OCI-LY7 (cell line): ENCODE measurements around the gene SOX12. TPM values are rescaled to one million over a fixed set of nuclear protein-coding genes. Genes with fewer than 3 reads are reported as not detected.
A peak's percentile ranks its signal among the peaks of the same experiment; 100 is the strongest.

Source experiments
- BruUV-seq: library from RNA; stranded (reverse); fragments of 400-500 nt; replicated peaks from 2 replicates; lab custom pipeline; 2021; lab: Mats Ljungman, UMichigan
- CTCF ChIA-PET: fragments of 300-600 bp; sonication (Branson Sonifier 250); formaldehyde crosslinking; loops from one replicate; lab custom pipeline; 2022; ENCODE audit warnings: antibody characterized with exemption; ENCODE audit not compliant: unreplicated experiment; lab: Charles Lee
- POLR2A ChIA-PET: fragments of 300-600 bp; sonication (Branson Sonifier 250); formaldehyde crosslinking; loops from one replicate; lab custom pipeline; 2022; ENCODE audit warnings: antibody characterized with exemption; lab: Charles Lee
- DNase-seq: peaks from one replicate; pipeline ENCODE4 v3.0.0-alpha.2; 2015; ENCODE audit warnings: low spot score
- H2AFZ ChIP-seq: fragments of 200-600 bp; sonication (generic), shearing (Covaris generic); 2 replicates; pipeline ENCODE4 v1.6.1; 2014; ENCODE audit warnings: mild to moderate bottlenecking, antibody characterized with exemption, low read length, moderate library complexity
- H3K27ac ChIP-seq: fragments of 200-600 bp; sonication (generic); 2 replicates; pipeline ENCODE4 v1.5.1; 2014; ENCODE audit warnings: mixed run types, low read depth, mild to moderate bottlenecking, moderate library complexity, low read length, inconsistent platforms; ENCODE audit not compliant: poor library complexity, severe bottlenecking
- H3K36me3 ChIP-seq: fragments of 200-600 bp; sonication (generic); 2 replicates; pipeline ENCODE4 v1.6.1; 2014; ENCODE audit warnings: mild to moderate bottlenecking, antibody characterized with exemption, low read length, moderate library complexity, mixed read lengths; ENCODE audit not compliant: insufficient read depth
- H3K4me1 ChIP-seq: fragments of 200-600 bp; sonication (generic); 2 replicates; pipeline ENCODE4 v1.5.1; 2014; ENCODE audit warnings: mild to moderate bottlenecking, low read length; ENCODE audit not compliant: insufficient read depth, poor library complexity, severe bottlenecking
- H3K4me2 ChIP-seq: fragments of 200-600 bp; sonication (generic); 2 replicates; pipeline ENCODE4 v1.6.1; 2014; ENCODE audit warnings: mild to moderate bottlenecking, low read length
- H3K4me3 ChIP-seq: fragments of 200-600 bp; sonication (generic); 2 replicates; pipeline ENCODE4 v1.5.1; 2014; ENCODE audit warnings: mild to moderate bottlenecking, low read depth, low read length; ENCODE audit not compliant: poor library complexity, severe bottlenecking
- H3K79me2 ChIP-seq: fragments of 200-600 bp; sonication (generic); 2 replicates; pipeline ENCODE4 v1.6.1; 2016; ENCODE audit warnings: low read depth, mild to moderate bottlenecking, low read length, moderate library complexity, mixed read lengths; ENCODE audit not compliant: insufficient read depth
- H3K9me2 ChIP-seq: fragments of 200-600 bp; sonication (generic); 2 replicates; pipeline ENCODE4 v1.6.1; 2016; ENCODE audit warnings: mild to moderate bottlenecking, low read length, mixed read lengths; ENCODE audit not compliant: insufficient read depth
- H3K9me3 ChIP-seq: fragments of 200-600 bp; sonication (generic); 2 replicates; pipeline ENCODE4 v1.6.1; 2014; ENCODE audit warnings: mild to moderate bottlenecking, mixed run types, low read length, mixed read lengths
- H4K20me1 ChIP-seq: fragments of 200-600 bp; sonication (generic); 2 replicates; pipeline ENCODE4 v1.6.1; 2014; ENCODE audit warnings: mild to moderate bottlenecking, antibody characterized with exemption, low read length, moderate library complexity, mixed read lengths; ENCODE audit not compliant: insufficient read depth
- CTCF ChIP-seq: fragments of 200-600 bp; sonication (generic); conservative IDR thresholded peaks from 2 replicates; pipeline ENCODE4 v1.5.1; 2014; ENCODE audit warnings: mild to moderate bottlenecking, antibody characterized with exemption, low read length, moderate library complexity, mixed read lengths
- EZH2phosphoT487 ChIP-seq: fragments of 200-600 bp; sonication (generic); IDR thresholded peaks from 2 replicates; pipeline ENCODE4 v1.6.1; 2018; ENCODE audit warnings: low read depth, borderline replicate concordance, mild to moderate bottlenecking, mixed run types, antibody characterized with exemption, low read length, moderate library complexity, mixed read lengths
- intact Hi-C: fragments of 100-400 bp; cut with micrococcal nuclease; formaldehyde crosslinking; loops from one replicate; pipeline ENCODE4 v1.10.0; 2022; ENCODE audit not compliant: unreplicated experiment
- total RNA-seq, 2 experiments: library from RNA; depleted of rRNA in 1 of 2; stranded (reverse); fragments of >200 nt in 1 of 2; shearing (Covaris generic) in 1 of 2; gene quantifications; 2 replicates each; pipeline ENCODE4 v1.2.3, GENCODE V29; 2014 to 2022

The SOX12 gene
- total RNA-seq, 2 experiments from 2014 or later: 16.4 to 43.8 TPM

DNA sequence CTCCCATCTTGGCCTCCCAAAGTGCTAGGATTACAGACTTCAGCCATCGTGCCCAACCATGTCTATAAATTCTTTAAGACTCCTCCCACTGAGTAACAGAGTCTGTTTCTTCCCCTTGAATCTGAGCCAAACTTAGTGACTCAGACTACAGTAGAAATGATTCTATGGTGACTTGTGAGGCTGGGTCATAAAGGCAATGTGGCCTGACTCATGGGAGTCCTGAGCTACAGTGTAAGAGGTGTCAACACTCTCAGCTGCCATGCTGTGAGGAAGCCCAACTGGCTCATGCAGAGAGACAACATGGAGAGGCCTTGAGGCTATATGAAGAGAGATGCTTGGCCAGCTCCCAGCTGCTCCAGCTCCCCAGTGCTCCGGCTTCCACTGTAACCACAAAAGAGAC is 16.3 kb downstream of the SOX12 start:
- H3K36me3 ChIP-seq: no peaks in the 10 kb centered on the region
- no peak overlapping the region for H2AFZ ChIP-seq
- no peaks in the 10 kb centered on the region for H3K4me1 ChIP-seq
- H3K4me3 ChIP-seq: no peak overlapping the region
- no peaks in the 10 kb centered on the region for H3K9me2 ChIP-seq
- TF ChIP-seq CTCF (no peak), EZH2phosphoT487 (no peak)
- no TSS peak for BruUV-seq
- no peaks in the 10 kb centered on the region for H3K9me3 ChIP-seq
- H3K27ac ChIP-seq: no peak overlapping the region
- no peak overlapping the region for H3K4me2 ChIP-seq
- CTCF ChIA-PET: no interaction called here
- DNase-seq: no peak
- POLR2A ChIA-PET: no interaction called here
- intact Hi-C loops: no loop called here
- no peaks in the 10 kb centered on the region for H4K20me1 ChIP-seq
- no peaks in the 10 kb centered on the region for H3K79me2 ChIP-seq

- no peak for TF ChIP-seq CTCF
- TF ChIP-seq EZH2phosphoT487: no peak
- no peaks in the 10 kb centered on the region for H3K79me2 ChIP-seq
- H3K36me3 ChIP-seq: no peaks in the 10 kb centered on the region
- peaks cover 7% of the 10 kb centered on the region for H3K4me1 ChIP-seq
- ChIA-PET CTCF (no interaction called here), POLR2A (no interaction called here)
- DNase-seq: no peak
- H3K9me3 ChIP-seq: no peaks in the 10 kb centered on the region
- H3K4me2 ChIP-seq: no peak overlapping the region
- H3K4me3 ChIP-seq: no peak overlapping the region
- no peak overlapping the region for H2AFZ ChIP-seq
- H3K9me2 ChIP-seq: no peaks in the 10 kb centered on the region
- intact Hi-C loops: no loop called here
- no TSS peak for BruUV-seq
- H4K20me1 ChIP-seq: no peaks in the 10 kb centered on the region
- H3K27ac ChIP-seq: no peak overlapping the region
Observed at GRCh38 chr20:343107-343506, 17.8 kb downstream of the SOX12 start.

DNA sequence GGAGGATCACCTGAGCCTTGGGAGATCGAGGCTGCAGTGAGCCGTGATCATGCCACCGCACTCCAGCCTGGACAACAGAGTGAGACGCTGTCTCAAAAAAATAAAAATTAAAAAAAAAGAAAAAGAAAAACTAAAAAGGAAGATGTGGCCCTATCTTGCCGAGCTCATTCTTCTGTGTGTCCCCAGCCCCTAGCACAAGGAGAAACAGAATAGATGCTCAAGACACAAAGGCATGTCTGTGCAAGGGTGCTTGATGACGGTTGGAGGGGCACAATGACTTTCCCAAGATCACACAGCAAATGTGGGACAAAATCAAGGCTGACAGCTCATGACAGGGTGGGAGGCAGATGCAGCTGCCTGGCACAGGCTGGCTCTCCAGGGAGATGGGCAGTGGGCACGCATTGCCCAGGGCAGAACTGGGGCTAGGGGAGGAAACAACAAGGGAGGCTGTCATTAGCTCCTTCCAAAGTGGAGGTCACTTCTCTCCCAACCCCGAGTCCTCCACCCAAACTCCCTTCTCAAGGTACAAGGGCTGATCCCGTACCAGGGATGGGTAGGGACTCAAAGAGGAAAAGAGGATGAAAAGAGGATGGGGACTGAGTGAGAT is 20.8 kb downstream of the SOX12 start:
- BruUV-seq: no TSS peak
- Histone ChIP-seq H3K9me3 (no peaks in the 10 kb centered on the region), H3K9me2 (no peaks in the 10 kb centered on the region), H3K4me3 (no peak overlapping the region), H3K4me1 (peaks cover 7% of the 10 kb centered on the region), H3K79me2 (no peaks in the 10 kb centered on the region), H3K27ac (no peak overlapping the region), H4K20me1 (no peaks in the 10 kb centered on the region), H3K36me3 (no peaks in the 10 kb centered on the region), H3K4me2 (peak overlapping the region; percentile 74; the same call in 1 of the 2 replicates), H2AFZ (no peak overlapping the region)
- TF ChIP-seq CTCF (no peak), EZH2phosphoT487 (no peak)
- DNase-seq: no peak
- POLR2A ChIA-PET: interaction anchor here (0.8 to 1.0 kb wide), 2 partner anchors 9 to 13 kb away, joined by 3 to 4 read pairs; no protein-coding TSS in a partner anchor
- intact Hi-C loops: no loop called here
- CTCF ChIA-PET: interaction anchor here (1.3 kb wide), 1 partner anchor 86 kb away, joined by 3 read pairs; no protein-coding TSS in a partner anchor
